A172 (cell line): ENCODE measurements around the gene GFOD1. TPM values are rescaled to one million over a fixed set of nuclear protein-coding genes. Genes with fewer than 3 reads are reported as not detected.

Source experiments
- DNase-seq: peaks from one replicate; pipeline ENCODE4 v3.0.0-alpha.2; 2015; ENCODE audit warnings: low spot score
- total RNA-seq: library from RNA; depleted of rRNA; stranded (reverse); fragments of >200 nt; shearing (Covaris generic); gene quantifications from 2 replicates; pipeline ENCODE4 v1.2.3, GENCODE V29; 2014

GFOD1 gene
- total RNA-seq, 1 experiment from 2014 or later = 3.3 TPM

DNA sequence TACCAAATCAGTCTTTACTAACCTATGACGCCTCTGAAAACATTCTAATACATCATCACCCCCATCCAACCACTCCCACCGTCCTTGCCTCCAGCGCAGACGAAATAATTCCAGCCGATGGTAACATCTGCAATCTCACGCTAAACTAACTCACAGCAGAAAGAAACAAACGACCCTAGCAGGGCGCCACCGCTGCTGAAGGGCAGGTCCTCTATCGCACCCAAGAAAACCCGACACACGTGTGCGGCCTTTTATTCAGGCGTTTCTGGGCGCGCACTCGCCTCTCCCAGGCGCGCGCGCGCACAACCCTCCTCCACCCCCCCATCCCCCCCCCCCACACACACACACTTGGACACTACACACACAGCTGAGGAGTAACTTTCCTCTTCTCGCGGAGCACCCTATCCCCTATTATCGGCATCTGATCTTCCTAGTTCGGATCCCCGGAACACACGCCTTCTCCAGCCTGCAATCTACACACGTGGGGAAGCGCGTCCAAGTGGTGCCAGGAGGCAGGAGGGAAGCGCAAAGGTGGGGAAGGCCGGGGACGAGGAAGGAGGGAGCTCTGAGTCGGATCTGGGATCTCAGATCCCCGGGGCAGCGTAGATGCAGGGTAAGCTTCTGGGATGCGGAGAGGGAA lies 1.4 kb downstream of the GFOD1 start:
- no peak for DNase-seq

DNA sequence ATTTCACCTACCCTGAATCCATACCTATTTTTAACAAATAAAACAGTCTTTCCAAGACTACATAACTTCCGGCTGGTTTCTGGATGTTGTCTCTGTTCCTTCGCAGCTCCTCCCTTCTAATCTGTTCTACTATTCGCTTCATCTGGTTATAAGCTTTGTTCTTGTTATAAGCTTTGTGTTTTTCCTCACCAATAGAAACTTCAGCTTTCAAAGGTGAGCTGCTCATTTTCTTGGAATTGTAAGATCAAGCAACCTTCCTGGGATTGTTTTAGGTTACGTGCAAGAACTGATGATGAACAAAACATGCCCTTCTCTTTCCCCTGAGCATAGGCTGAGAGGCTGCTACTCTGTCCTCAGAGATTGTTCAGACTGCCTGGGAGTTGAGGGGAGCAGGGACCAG lies 2.1 kb downstream of the GFOD1 start:
- no peak for DNase-seq

DNA sequence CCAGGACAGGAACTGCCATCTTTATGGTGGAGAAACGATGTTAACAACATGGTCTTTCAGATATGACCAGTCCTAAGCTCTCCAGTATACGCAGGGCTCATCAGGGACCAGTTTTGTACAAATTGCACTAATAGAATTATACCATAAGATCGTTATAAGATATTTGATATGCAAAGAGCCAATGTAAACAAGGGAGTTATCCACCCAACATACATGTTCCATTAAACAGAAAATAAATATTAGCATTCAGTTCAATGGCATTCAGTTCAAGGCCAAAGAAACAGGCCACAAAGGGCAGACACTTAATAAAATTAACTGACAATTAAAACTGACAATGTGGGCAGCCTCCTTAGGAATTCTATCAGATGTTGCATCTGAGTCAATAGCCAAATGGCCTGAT lies 2.6 kb downstream of the GFOD1 start:
- DNase-seq = no peak

DNA sequence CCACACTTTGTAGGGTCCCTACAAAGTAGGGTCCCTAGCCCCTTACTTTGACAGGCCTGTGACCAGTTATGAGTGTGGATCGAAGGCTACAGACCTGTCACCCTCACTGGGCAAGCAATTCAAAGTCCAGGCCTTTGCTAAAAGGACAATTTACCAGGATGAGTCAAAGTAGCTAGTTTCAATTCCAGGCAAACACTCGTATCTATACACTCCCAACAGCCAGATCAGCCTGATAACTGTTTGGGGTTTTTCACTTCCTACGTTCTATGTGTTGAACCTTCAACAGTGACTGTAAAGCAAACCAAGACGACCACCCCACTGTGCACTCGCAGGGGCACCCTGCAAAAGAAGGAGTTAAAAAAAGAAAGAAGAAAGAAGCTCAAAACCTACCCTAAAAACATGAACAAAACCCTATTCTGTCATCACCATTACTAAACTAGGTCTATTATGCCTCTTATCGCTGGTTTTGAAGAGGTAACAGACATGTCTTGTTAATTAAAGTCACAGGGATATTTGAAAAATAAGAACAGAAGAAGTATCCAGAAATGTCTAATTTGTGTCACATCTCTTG lies 3.2 kb downstream of the GFOD1 start:
- DNase-seq = no peak

DNA sequence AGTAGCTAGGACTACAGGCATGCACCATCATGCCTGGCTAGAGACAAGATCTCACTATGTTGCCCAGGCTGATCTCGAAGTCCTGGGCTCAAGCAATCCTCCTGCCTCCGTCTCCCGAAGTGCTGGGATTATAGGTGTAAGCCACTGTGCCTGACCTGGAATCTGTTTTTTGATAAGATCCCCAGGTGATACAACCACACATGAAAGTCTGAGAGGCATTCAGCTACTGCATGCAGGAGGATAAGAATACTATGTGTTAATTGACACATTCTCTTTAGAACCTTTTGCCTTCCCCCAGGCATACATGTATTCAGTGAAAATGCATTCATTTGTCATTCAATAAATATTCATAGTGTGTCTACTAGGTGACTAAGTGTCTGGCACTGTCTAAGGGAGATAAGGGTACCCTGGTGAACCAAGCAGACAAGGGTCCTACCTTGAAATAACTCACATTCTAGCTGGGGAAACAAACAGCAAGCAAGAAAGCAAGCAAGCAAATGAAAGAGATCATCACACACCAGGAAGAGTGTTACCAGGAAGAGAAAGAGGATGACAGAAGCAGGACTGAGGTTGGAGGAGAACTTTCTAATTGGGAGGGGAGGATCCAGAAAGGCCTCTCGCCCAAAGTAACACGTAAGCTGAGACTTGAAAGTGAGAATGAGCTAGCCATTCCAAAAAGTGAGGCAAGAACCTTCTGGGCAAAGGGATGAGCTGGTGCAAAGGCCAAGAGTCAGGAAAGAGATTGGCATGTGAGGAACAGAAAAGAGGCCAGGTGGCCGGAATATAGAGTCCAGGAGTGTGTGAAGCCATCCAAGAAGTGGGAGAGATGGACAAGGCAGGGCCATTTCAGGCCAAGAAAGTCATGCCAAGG lies 6.5 kb downstream of the GFOD1 start:
- no peak for DNase-seq

DNA sequence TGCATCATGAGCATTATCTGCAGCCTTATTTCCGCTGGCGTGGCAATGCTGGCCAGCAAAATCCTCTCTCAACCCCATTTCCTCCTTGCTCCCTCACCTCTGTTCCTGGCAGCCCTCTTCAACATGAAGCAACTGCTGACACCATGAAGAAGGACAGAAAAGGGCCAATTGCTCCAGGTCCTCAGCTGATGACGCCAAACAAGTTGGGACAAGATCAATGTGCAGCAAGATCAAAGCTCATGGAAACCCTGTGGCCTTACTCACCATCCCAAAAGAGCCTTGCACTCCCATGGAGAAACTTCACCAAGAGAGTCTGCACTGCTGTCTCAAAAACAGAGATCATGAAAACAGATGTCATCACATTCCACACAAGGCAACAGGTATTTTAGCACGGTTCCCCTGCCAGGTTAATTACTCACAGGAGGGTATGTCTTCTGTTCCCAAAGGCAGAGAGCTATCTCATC lies 7.4 kb downstream of the GFOD1 start:
- no peak for DNase-seq

DNA sequence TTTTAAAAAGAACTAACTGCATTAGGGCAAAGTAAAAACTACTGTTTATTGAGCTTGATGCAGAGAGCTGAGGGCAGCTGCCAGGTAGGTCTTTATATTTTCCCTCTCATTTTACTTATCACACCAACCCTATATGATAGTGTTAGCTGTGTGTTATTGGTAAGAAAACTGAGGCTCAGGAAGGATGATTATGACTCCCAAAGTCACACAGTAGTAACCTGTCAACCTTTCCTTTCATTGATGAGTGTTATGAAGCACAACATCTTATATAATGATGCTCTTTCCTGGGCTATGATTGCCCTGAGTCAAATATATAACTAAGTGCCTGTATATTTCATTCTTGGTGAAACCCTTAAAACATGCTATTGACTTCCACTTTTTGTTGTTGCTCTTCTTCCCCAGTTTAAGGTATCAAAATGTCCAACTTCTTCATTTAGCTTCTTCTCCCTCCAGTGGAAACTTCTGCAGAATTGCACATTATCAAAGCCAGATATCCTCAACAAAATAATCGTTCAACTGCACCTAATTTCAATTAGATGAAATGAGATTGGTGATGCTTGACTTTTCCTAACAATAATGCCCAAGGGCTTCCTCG lies 8.1 kb downstream of the GFOD1 start:
- DNase-seq = no peak

DNA sequence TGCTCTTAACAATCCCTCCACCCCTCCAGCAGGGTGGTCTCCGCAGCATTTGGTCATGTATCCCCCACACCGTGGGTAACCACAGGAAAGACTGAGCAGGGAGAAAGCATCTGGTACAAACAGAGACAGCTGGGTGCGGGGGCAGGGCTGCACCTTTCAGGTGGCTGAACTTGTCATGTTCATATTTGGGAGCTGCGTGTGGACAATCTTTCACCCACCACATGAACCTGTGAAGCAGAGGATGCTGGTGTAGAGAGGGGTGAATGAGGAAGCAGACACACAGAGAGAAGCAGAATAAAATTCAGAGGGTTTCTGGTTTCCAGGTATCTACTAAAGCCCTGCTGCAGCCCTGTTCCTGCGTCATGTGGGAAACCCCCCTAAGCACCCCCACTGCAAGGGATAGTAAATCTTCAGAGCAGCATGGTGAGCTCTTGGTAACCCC lies 8.9 kb downstream of the GFOD1 start:
- no peak for DNase-seq

DNA sequence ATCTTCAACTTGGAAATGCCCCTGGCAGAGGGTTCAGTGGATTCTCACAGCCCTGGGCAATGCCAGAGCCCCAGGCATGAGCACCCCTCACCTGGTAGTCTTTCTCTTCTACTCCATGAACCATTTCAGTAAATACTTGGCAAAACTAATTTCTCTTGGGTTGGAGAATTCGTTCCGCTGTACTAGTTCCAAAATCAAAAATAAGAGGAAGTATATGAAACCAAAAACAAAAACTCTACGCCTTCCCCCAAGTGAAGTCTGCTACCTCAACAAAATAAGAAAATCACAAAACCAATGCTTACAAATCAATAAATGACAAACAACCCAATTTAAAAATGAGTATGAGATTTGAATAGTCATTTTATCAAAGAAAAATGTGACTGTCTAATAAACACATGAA lies 12.6 kb downstream of the GFOD1 start:
- DNase-seq = no peak

DNA sequence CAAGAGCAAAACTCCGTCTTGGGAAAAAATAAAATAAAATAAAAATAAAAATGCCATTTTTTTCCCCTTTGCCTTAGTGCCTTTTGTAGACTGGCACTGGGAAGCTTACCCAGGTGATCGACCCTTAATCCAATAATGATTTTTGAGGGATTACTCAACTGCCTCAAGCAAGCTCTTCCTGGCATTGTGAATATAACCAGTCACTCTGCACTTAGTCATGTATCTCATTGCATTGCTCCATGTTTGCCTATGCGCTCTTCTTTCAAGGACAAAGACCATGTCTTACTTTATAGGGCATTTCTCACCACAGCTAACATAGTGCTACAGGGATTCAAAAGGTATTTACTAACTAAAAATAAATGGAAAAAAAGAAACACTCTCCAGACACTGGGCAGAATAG lies 13.0 kb downstream of the GFOD1 start:
- DNase-seq = no peak

DNA sequence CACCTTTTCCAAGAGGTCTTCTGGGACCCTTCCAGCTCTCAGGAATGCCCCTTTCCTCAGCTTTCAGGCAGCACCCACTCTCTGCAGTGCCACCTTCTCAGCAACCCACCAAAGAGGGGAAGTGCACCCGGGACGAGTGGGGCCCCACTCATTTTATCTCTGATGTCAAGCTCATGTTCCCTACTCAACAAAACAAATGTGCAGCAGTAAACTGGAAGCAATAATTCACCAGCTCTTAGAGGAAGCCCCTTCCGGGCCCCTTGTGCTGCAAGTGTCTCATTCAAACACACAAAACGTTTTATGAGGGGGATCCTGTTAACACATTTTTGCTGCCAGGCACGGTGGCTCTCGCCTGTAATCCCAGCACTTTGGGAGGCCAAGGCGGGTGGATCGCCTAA lies 13.6 kb downstream of the GFOD1 start:
- DNase-seq = no peak

DNA sequence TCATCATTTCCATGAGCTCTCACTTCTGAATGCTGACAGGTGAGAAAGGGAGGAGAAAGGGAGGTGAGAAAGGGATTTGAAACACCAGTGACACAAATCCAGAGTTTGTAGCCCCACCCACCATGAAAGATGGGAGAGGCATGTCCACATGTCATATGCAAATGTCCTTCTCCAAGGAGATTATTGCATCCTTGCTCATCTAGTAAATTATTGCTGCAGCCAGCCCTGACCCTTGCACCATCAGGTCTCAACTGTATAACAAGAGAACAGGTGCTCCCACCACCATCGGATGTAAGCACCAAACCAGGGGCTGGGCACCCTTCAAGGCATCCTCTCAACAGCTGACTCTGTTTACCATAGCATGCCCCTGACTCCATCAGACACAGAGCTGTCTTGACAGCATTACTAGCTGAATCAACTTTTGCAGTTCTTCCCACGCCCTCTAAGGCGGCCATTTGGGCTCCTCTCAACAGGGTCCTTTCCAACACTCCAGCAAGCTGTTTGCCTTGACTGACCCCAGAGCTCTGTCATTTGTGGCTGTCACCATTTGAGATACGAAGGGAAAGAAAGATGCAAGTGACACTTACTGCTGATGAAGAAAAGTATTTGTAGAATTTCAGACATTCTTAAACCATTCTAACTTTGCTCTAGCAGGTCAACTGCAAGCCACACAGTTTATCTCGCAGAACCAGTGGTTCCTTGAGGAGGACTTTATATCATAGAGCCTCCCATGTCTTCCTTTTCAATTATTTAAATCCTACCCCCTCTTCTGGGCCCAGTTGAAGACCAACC lies 14.2 kb downstream of the GFOD1 start:
- no peak for DNase-seq

DNA sequence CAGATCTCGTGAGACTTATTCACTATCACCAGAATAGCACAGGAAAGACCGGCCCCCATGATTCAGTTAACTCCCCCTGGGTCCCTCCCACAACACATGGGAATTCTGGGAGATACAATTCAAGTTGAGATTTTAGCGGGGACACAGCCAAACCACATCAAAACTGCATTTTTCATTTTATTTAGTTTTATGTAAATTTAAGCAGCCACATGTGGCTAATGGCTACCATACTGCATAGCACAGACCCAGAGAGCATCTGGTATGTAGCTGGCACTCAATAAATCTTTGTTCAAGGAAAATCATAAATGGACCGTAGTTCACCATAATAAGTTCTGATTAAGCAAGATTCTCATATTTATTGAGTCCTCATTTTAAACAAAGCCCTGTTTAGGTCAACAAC lies 15.3 kb downstream of the GFOD1 start:
- DNase-seq = no peak

DNA sequence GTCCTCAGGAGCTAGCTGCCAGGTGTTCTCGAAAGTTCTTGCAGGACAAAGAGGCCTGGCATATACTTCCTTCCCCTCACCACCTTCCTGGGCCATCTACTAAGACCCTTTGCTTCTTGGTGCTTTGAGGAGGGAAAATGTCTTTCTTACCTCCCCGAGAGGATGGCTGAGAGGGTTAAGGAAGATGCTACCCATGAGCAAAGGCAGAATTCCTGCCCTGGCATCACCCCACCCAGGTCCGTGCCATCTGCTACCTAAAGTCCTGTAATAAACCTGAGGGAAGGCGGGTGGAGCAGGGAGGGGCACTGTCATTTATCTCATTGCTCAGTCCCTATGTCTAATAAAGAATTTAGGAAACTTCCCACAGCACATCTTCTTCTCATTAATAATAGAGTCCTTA lies 16.2 kb downstream of the GFOD1 start:
- no peak for DNase-seq

DNA sequence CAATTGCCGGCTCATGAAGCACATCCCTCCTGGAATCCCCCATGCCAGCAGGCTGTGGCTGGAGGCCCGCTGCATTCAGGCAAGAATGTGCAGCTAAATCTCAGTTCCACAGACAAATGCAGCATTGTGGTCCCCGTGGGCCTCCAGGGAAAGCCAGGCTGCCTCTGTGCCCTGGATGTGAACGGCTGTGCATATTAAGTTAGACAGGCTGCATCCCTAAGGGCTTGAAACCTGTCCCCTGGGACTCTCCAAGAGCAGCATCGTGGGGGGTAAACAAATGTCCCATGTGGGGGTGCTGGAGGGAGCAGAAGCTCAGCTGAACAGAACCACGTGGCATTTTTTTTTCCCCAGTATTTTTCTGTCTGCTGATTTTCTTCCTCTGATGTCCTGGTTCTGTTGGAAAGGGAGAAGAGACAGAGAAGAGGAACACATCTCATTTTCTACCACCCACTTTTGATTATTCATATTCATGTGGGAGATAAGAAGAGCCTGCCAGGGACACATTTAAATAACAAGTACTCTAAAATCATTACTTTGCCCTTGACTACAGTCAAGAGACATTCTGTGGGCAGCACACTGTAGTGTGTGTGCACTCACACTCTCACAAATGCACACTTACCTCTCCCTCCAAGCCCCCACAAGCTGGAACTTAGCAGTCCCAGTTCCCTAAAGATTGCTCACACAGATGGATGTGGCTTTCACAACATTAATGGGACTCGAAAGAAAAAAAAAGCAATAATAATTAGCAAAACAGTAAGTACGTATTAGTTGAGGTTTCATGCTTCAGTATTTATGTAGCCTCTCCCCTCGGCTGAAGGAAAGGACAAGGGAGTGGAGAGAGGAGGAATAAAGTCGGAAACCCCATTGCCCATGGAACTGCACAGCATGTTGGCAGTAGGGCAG lies 16.9 kb downstream of the GFOD1 start:
- DNase-seq = no peak

DNA sequence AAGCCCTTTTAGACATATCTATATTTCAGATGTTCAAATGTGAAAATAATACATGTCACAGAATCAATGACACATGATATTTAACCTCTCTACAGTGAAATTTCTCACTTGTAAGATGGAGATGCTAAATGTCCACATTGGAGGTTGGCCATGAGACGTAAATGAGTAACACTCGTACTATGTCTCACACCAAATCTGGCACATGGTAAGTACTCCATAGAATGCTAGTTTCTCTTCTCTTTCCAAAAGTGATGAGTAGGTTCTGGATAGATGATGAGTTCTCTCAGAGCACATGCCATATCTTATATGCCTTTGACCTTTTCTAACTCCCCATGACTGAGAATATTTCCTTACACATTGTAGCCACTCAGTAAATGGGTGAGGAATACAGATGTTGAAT lies 17.7 kb downstream of the GFOD1 start:
- no peak for DNase-seq

DNA sequence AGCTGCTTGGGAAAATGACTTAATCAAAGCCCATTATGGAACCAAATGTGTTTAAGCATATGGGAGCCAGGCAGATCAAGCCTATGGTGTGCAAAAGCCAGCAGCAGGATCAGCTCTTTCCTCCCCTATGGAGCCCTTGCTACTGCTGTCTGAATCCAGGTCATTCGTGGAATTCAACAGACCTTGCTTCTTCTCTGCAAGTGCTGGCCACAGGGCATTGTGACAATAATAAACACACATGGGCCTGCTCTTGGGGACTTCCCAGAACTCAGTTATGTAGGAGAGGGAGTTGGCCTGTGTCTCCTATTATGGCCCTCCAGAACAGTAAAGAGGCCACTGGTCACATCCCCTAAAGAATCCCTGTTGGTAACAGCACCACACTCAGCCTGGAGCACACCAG lies 18.6 kb downstream of the GFOD1 start:
- DNase-seq = no peak

DNA sequence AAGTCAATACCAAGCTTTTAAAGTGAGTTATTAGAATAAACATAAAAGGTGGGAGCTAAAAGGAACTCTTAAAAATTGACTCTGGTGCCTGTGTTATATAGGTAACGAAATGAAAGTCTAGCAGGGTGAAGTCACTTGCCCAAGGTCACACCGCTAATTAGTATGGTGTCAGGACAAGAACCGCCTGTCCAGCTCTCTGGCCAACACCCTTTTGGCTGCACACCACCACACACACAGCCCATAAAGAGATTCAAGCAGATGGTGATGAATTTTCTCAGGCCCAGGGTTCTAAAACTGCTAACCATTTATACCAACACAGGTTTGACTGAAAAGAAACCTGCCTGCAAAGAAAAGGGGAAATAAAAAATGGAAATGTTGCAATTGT lies 20.2 kb downstream of the GFOD1 start:
- DNase-seq = no peak

DNA sequence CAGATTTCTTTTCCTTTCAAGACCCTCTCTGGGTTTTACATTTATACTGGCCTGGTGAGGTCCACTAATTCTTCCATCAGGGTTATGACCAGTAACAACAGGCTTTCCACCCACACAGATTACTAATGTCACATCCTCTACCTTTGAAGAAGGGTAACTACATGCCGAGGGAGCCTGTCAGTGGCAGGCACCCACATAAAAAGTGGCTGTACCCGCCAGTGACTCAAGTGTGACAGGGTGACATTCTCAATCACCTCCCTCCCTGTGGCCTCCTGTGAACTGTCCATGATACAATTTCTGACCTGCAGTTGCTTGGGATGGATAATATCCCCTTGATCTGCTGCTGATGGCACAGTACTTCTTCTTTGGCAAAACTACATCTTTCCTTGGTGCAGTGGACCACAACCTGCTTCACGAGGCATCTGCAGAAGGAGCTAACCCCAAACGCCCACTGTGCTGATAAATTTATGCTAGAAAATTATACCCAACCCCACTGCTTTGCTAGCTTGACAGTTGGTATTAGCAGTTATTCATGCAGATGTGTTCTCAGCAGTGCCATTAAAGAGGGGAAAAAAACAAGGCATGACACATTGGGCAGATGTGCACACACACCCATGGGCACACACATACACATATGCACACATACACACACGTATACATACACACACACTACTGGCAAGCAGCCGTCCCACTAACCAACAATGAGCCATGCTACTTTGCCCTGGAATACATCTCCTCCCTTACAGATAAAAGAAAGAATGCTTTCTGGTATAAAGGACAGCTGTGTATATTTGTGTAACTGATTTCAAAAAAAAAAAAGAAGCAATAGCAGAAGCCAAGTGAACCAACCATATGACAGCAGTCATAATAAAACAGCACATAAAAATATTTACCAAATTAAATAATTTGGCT lies 20.8 kb downstream of the GFOD1 start:
- DNase-seq = no peak

DNA sequence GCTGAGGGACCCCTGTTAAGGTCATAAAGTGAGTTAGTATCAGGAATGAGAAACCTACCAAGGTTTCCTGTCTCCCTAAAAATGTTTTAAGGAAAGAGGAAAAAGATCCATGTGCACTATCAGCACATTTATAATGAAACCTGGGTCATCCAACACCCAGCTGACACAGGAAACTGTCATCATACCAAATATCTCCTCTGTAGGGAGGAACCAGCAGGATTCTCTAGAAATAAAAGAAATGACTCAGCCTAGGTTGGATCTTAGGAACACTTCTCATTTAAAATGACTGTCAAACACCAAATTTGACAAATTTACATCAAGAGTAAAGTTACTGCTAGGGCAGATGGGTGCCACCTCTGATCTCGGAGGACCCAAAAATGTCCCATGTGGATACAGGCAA lies 21.7 kb downstream of the GFOD1 start:
- DNase-seq = peak; percentile 16
